ENCODE measurements around the gene ABCA13. TPM values are rescaled to one million over a fixed set of nuclear protein-coding genes. Genes with fewer than 3 reads are reported as not detected.

The ABCA13 gene
- total and polyA plus RNA-seq, 8 donors, result under 0.01 to 1.5 (median 0.32) TPM

DNA sequence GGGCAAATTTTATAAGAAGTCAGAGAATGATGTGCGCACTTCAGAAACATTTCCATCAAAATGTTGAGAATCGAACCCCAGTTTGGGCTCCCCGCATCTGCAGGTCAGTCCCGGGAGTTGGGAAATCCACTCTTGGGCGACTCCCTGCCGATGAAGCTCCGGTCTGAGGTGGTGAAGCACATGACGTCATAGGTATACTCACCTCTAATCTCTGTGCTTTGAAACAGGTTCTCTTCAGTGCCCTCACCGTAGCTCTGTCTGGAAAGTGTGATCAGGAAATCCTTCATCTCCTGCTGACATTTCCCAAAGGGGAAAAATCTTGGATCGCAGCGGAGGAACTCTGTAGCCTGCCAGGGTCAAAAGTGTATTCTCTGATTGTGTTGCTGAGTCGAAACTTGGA lies 138.5 kb downstream of the ABCA13 start:
- 60 to 71% methylated on average over 12 of the region's 12 CpGs for WGBS, 2 donors
- intact Hi-C loops (cut with DNase I), result no loop called here
- FAIRE-seq, result no peak

DNA sequence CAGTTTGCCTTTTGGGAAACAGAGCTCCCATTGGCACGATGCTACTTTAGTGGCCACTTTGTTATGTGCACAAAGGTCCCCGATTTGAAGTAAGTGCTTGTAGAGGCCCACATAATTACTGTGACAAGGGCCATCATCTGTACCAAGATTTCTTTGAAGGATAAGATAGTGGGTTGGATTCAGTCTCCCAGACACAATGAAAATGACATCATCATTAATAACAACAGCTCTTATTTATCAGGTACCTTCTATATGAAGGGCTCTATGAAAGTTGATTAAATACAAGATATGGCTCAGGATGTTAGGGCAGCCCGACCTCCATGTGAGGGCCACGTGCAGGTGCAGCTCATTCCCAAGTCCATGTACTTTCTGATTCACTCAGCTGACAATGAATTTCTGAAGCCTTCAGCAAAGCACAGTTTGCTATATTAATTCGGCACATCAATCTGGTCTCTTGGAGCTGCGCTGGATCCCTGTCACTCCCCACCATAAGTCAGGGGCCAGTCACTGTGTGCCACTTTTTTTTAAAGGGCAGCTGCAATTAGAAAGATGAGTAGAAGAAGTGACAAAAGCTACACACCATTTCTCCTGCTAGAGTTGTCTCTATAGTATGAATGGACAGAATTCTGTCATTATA lies 140.3 kb downstream of the ABCA13 start:
- no peak overlapping the region for H3K4me3 ChIP-seq
- 66 to 73% methylated on average over 6 of the region's 6 CpGs for WGBS, 2 donors

More for the DNA sequence above, 138.5 kb downstream of the ABCA13 start:
- no peaks in the 10 kb centered on the region for H3K9me3 ChIP-seq
- no peak overlapping the region for H3K4me3 ChIP-seq
- no peaks in the 10 kb centered on the region for H3K27me3 ChIP-seq
- DNase-seq, result no peak
- no peaks in the 10 kb centered on the region for H3K4me1 ChIP-seq
- ATAC-seq, result no peak
- H3K36me3 ChIP-seq, result no peaks in the 10 kb centered on the region
- TF ChIP-seq, protein P1, sequence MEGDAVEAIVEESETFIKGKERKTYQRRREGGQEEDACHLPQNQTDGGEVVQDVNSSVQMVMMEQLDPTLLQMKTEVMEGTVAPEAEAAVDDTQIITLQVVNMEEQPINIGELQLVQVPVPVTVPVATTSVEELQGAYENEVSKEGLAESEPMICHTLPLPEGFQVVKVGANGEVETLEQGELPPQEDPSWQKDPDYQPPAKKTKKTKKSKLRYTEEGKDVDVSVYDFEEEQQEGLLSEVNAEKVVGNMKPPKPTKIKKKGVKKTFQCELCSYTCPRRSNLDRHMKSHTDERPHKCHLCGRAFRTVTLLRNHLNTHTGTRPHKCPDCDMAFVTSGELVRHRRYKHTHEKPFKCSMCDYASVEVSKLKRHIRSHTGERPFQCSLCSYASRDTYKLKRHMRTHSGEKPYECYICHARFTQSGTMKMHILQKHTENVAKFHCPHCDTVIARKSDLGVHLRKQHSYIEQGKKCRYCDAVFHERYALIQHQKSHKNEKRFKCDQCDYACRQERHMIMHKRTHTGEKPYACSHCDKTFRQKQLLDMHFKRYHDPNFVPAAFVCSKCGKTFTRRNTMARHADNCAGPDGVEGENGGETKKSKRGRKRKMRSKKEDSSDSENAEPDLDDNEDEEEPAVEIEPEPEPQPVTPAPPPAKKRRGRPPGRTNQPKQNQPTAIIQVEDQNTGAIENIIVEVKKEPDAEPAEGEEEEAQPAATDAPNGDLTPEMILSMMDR (IDR thresholded peaks at IDR 0.05), result no peak
- H3K27ac ChIP-seq, result no peak overlapping the region

DNA sequence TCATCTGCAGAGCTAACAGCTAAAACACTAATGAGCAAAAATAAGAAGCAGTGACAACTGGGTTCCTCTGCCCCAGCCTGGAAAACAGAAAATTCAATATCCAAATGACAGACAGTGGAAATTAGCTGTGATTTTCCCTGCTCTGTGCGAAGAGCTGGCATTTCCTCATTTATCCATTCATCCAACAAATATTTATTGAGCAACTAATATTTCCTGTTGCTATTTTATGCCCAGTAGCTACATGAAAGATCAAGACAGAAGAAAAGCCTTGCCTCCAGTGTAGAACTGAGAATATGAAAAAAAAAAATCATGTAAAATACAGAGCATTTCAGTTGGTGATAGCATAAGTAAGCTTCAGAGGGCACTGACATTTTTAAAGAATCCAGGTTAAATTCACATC lies 140.9 kb downstream of the ABCA13 start:
- Histone ChIP-seq H3K36me3 (no peaks in the 10 kb centered on the region), H3K9me3 (no peaks in the 10 kb centered on the region), H3K4me1 (no peaks in the 10 kb centered on the region), H3K27me3 (no peaks in the 10 kb centered on the region), H3K27ac (no peak overlapping the region), H3K4me3 (no peak overlapping the region)
- ATAC-seq, result no peak
- intact Hi-C loops (cut with DNase I), result no loop called here
- TF ChIP-seq, protein P1 (IDR thresholded peaks at IDR 0.05), result no peak
- no peak for DNase-seq
- no peak for FAIRE-seq
- WGBS, 2 donors, result 60 to 61% methylated on average over 1 of the region's 1 CpG

More for the DNA sequence above, 140.3 kb downstream of the ABCA13 start:
- TF ChIP-seq, protein P1 (IDR thresholded peaks at IDR 0.05), result no peak
- ATAC-seq (no peak), DNase-seq (no peak), FAIRE-seq (no peak)
- no peaks in the 10 kb centered on the region for H3K9me3 ChIP-seq
- no peak overlapping the region for H3K27ac ChIP-seq
- H3K4me1 ChIP-seq, result no peaks in the 10 kb centered on the region
- intact Hi-C loops (cut with DNase I), result no loop called here
- H3K27me3 ChIP-seq, result no peaks in the 10 kb centered on the region
- H3K36me3 ChIP-seq, result no peaks in the 10 kb centered on the region

DNA sequence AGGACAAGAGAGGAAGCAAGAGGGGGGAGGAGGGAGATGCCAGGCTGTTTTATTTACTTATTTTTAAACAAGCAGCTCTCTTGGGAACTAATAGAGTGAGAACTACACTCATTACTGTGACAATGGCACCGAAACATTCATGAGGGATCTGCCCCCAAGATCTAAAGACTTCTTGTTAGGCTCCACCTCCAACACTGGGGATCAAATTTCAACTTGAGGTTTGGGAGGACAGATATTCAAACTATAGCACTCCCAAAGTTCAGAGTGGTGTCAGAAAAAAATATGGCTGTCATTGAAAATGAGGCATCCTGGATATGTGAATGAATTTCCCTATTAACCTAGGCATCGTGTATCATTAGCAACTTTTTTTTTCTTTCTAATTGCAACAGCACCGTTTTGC lies 145.5 kb downstream of the ABCA13 start:
- 37 to 50% methylated on average over 3 of the region's 3 CpGs for WGBS, 2 donors
- H3K4me3 ChIP-seq, result no peak overlapping the region
- DNase-seq, result no peak
- no peaks in the 10 kb centered on the region for H3K4me1 ChIP-seq
- H3K36me3 ChIP-seq, result no peaks in the 10 kb centered on the region
- H3K27ac ChIP-seq, result no peak overlapping the region
- no peak for FAIRE-seq
- ATAC-seq, result no peak
- intact Hi-C loops (cut with DNase I), result no loop called here
- no peaks in the 10 kb centered on the region for H3K9me3 ChIP-seq
- no peaks in the 10 kb centered on the region for H3K27me3 ChIP-seq
- TF ChIP-seq, protein P1 (IDR thresholded peaks at IDR 0.05), result no peak

DNA sequence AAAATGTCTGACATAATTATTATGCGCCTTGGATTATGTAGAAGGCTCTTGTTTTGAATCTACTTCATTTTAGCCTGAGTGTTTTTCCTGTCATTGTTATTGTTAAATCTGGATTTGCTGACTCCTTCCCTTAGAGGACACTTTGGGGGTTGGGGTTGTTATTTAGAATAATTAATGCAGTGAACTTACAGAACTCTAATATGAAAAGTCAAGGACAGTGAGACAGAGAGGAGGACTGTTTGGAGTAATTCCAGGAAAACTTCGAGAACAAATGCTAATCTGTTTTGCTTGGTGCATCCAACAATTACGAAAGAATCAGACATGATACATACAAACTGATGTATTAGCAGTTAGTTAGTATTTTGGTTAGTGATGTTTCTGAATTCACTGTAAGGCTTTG lies 146.1 kb downstream of the ABCA13 start:
- ATAC-seq, result no peak
- Histone ChIP-seq H3K9me3 (no peaks in the 10 kb centered on the region), H3K27ac (no peak overlapping the region), H3K4me3 (no peak overlapping the region), H3K4me1 (no peaks in the 10 kb centered on the region), H3K36me3 (no peaks in the 10 kb centered on the region), H3K27me3 (no peaks in the 10 kb centered on the region)
- 65 to 81% methylated on average over 3 of the region's 3 CpGs for WGBS, 2 donors
- TF ChIP-seq, protein P1 (IDR thresholded peaks at IDR 0.05), result no peak
- no peak for FAIRE-seq
- intact Hi-C loops (cut with DNase I), result no loop called here
- no peak for DNase-seq

Data from pancreas (tissue), 10 donors.